Mucosa of descending colon (tissue), 3 donors: ENCODE data around the gene ACTC1. TPM values are rescaled to one million over a fixed set of nuclear protein-coding genes. Genes with fewer than 3 reads are reported as not detected.

Experiments used
- ATAC-seq: fragments of 200-7000 bp; cut with Tn5 transposase; one replicate; pipeline ENCODE4 v1.9.1; 2020; ENCODE audit warnings: mild to moderate bottlenecking, moderate library complexity
- DNase-seq, 3 donors: peaks; one replicate each; pipeline ENCODE4 v3.0.0-alpha.2; 2020
- H3K36me3 ChIP-seq: fragments of 200-600 bp; one replicate; pipeline ENCODE4 v1.8.0; 2021; ENCODE audit warnings: low read depth, mild to moderate bottlenecking
- H3K4me1 ChIP-seq: fragments of 200-600 bp; one replicate; pipeline ENCODE4 v1.8.0; 2021; ENCODE audit warnings: low read depth, mild to moderate bottlenecking
- H3K4me3 ChIP-seq: fragments of 200-600 bp; one replicate; pipeline ENCODE4 v1.8.0; 2021; ENCODE audit warnings: mild to moderate bottlenecking
- H3K9me3 ChIP-seq: fragments of 200-600 bp; one replicate; pipeline ENCODE4 v1.8.0; 2021; ENCODE audit warnings: mild to moderate bottlenecking
- CTCF ChIP-seq: fragments of 200-600 bp; IDR thresholded peaks from one replicate; pipeline ENCODE4 v1.8.0; 2022; ENCODE audit warnings: antibody characterized with exemption, mild to moderate bottlenecking
- intact Hi-C, 2 donors: fragments of 100-400 bp; cut with DNase I in 1 of 2; cut with micrococcal nuclease in 1 of 2; formaldehyde crosslinking; loops; one replicate each; pipeline versions ENCODE4 v1.11.0 to v1.11.1; 2022; cut with DNase I, micrococcal nuclease
- total RNA-seq, 3 donors: library from RNA; stranded (reverse); fragmentation: NEBNext Ultra II Directional in 2 of 3; extraction: Animal tissue kit (Norgen Biotek cat#: 25700) in 2 of 3; gene quantifications; one replicate each; pipeline versions ENCODE4 v1.2.1 to v1.2.4, GENCODE V29; 2021 to 2023
- donor health status: DM: no; HTN: no; CAD: no; lungs with moderate emphysema.
- donor health status: DM: no; HTN: no; CAD: no.
- donor health status: DM: no; HTN: yes; CAD: no.

The ACTC1 gene
- total RNA-seq, 3 donors from 2014 or later: 0.64 to 10.7 (median 1.3) TPM

- intact Hi-C loops: no loop called here
- ATAC-seq (no peak), DNase-seq (no peak)
- Histone ChIP-seq H3K4me3 (no peak overlapping the region), H3K4me1 (no peaks in the 10 kb centered on the region), H3K9me3 (no peaks in the 10 kb centered on the region), H3K36me3 (no peaks in the 10 kb centered on the region)
- TF ChIP-seq CTCF: no peak
Observed at GRCh38 chr15:34786206-34786605, 9.1 kb downstream of the ACTC1 start.

GRCh38 chr15:34783991-34784390 is 11.4 kb downstream of the ACTC1 start:
- intact Hi-C loops: no loop called here
- Histone ChIP-seq H3K4me3 (no peak overlapping the region), H3K9me3 (no peaks in the 10 kb centered on the region), H3K4me1 (no peaks in the 10 kb centered on the region), H3K36me3 (no peaks in the 10 kb centered on the region)
- DNase-seq (no peak), ATAC-seq (no peak)
- no peak for TF ChIP-seq CTCF

GRCh38 chr15:34783431-34783830 is 11.9 kb downstream of the ACTC1 start:
- no peak for TF ChIP-seq CTCF
- no peak overlapping the region for H3K4me3 ChIP-seq
- no peaks in the 10 kb centered on the region for H3K4me1 ChIP-seq
- no peak for ATAC-seq
- no peak for DNase-seq
- no peaks in the 10 kb centered on the region for H3K36me3 ChIP-seq
- intact Hi-C loops: no loop called here
- no peaks in the 10 kb centered on the region for H3K9me3 ChIP-seq

- TF ChIP-seq CTCF: no peak
- DNase-seq (no peak), ATAC-seq (peak; percentile 56)
- H3K36me3 ChIP-seq: no peaks in the 10 kb centered on the region
- H3K4me1 ChIP-seq: no peaks in the 10 kb centered on the region
- H3K4me3 ChIP-seq: no peak overlapping the region
- H3K9me3 ChIP-seq: no peaks in the 10 kb centered on the region
- intact Hi-C loops: no loop called here
Observed at GRCh38 chr15:34782901-34783300, 12.4 kb downstream of the ACTC1 start.

GRCh38 chr15:34780725-34781124 is 14.6 kb downstream of the ACTC1 start:
- TF ChIP-seq CTCF: no peak
- DNase-seq (no peak), ATAC-seq (no peak)
- Histone ChIP-seq H3K4me1 (no peaks in the 10 kb centered on the region), H3K9me3 (no peaks in the 10 kb centered on the region), H3K4me3 (no peak overlapping the region), H3K36me3 (no peaks in the 10 kb centered on the region)
- intact Hi-C loops: no loop called here

- ATAC-seq: no peak
- Histone ChIP-seq H3K4me1 (no peaks in the 10 kb centered on the region), H3K4me3 (no peak overlapping the region), H3K36me3 (no peaks in the 10 kb centered on the region), H3K9me3 (no peaks in the 10 kb centered on the region)
- TF ChIP-seq CTCF: no peak
- intact Hi-C loops: no loop called here
- DNase-seq: no peak
Observed at GRCh38 chr15:34776606-34777105, 18.7 kb downstream of the ACTC1 start.
